Effector CD8-positive, alpha-beta T cell (primary cell): ENCODE results near the gene CRYBG1.

Experiments
- DNase-seq: peaks from one replicate; lab custom pipeline; 2025; lab: John Stamatoyannopoulos, UW

Gene CRYBG1

DNA sequence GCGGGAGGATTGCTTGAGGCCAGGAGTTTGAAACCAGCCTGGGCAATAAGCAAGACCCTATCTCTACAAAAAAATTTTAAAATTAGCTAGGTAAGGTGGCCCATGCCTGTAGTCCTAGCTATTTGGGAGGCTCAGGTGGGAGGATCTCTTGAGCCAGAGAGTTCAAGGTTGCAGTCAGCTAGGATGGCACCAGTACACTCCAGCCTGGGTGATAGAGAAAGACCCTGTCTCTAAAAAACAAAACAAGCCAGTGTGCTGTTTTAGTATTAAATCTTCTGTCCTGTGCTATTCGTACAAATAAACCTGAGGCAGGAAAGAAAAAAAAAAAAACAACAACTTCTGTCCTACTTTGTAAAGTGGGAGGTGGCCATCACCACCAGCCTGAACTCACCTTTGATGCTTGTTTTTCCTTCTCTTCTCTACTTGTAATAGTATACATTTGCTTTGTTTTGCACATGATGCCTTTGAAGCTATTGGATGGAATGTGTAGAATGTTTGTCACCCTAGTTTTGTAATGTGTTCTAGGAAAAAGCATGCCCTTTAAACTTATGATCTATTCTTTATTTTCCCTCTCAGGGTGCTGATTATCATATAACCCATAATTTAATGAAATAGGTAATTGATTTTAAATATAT lies 102.5 kb downstream of the CRYBG1 start:
- no peak for DNase-seq

DNA sequence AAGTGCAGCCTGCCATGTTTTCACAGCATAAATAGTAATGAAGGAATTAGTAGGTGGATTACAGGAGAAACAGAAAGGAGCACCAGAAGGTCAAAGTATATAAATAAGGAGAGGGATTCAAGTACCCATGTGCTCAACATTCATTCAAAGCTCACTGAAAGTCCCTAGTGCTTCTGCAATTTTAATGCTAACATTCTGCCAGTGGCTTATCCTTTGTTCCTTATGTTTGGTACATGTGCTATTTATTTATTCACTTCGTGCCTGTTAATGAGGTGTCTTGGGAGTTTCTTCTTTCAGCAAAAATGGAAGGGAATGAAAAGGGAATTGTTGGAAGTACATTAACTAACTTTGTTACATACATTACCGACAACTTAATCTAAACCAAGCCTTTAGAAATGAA lies 105.7 kb downstream of the CRYBG1 start:
- DNase-seq, result no peak

DNA sequence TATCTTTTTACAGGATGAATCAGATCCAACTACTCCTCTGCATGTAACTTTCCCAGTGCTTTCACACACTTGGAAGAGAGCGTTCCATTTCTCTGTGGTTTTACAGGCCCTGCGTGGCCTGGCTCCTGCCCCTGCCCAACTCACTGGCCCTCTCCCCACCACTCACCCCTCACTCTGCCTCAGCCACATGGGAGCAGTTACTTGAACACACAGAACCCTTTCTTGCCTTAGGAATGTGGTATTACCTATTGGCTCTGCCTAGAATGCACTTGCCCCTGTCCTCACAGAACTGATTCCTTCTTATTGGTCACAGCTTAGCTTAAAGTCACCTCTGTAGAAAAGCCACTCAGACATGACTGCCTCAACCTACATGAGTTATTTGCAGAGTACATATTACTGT lies 108.4 kb downstream of the CRYBG1 start:
- DNase-seq, result no peak

DNA sequence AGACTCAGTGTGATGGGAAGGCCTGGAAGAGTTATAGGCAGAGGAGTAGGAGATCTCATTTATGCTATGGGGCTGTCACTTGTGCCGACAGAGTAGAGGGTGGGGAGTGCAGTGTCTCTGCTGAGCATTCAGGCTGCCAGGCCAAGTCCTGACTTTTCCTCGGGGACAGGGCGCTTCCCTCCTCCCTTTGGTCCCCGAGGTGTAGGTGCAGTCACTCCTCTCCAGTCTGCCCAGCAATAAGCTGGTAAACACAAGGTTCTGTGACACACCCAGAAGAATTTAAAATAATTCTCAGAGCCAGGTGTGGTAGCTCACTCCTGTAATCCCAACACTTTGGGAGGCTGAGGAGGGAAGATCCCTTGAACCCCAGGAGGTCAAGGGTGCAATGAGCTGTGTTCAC lies 109.4 kb downstream of the CRYBG1 start:
- no peak for DNase-seq

DNA sequence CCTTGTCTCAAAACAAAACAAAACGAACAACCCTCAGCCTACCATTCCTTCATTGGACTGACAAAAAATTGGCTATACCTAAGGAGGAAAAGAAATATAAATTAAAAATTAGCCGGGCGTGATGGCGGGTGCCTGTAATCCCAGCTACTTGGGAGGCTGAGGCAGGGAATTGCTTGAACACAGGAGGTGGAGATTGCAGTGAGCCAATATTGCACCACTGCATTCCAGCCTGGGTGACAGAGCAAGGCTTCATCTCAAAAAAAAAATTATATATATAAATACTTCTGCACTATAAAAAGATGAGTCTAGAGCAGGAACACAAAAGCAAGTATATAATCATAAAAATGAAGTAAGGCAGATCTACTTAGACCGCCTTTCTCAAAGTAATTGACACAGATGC lies 109.8 kb downstream of the CRYBG1 start:
- DNase-seq, result no peak

DNA sequence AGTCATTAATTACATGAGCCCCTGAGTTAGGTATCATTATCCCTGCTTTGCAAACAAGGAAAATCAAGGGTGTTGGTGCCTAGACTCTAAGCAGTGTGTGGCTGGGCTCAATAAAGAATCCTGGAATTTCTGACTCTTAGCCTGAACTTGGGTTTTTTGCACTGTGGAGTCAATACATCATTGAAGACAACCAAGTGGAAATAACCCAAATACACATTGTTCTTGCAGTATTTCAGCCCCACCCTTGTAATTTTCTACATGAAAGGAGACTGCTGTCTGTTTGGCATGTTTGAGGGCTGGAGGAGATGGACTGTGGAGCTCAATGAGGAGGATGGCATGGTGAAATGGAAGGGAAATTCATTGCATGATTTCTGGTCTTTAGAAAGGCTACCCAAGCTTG lies 110.3 kb downstream of the CRYBG1 start:
- DNase-seq, result no peak

DNA sequence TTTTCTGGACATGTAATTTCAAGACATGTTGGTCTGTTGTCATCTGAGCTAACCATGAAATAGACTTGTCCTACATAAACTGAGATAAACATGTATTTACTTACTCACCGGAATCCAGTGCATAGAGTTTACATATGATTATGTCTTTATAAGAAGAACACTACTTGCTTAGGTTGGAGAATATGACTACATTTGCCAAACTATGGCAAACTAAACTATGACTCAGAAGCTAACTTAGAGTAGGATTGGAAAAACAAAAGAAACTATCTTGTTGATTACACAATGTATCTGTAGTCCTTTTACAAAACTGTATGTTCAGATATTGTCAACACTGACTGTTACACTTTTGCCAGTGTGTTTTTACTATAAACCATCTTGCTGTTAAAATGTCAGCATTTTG lies 113.3 kb downstream of the CRYBG1 start:
- no peak for DNase-seq

DNA sequence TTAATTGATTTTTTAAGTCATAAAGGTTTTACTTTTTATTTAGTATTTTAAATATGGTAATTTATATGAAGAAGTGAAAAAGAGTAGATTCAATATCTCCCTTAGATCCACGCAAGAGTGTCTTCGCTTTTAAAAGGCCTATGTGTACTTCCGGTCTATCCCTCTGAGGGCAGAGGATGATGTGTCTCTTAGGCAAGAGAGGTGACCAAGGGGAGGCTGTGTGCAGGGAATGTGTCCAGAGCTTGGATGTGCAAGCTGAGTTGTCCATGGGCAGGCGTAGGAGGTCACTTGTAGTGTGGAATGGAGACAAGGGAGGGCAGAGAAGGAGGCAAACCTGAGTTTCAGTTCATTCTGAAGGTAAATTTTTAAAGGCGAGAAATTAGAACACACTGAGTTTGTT lies 113.9 kb downstream of the CRYBG1 start:
- DNase-seq, result no peak

DNA sequence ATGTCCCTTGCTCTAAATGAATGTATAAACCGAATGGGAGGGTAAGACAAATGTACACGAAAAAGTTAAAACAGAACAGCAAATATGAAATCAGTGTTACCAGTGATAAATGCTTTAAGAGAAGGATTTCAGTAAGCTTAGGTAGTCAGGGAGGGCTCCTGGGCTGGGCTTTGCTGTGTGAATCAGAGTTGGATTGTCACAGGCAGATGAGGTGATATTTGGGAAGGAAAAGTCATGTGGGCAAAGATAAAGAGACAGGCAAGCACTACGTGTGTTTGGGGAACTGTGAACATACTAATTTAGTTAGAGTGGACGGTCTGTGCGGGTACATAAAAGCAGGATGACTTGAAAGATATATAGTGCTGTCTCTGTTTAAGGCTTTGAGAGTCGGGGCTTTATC lies 114.8 kb downstream of the CRYBG1 start:
- no peak for DNase-seq

DNA sequence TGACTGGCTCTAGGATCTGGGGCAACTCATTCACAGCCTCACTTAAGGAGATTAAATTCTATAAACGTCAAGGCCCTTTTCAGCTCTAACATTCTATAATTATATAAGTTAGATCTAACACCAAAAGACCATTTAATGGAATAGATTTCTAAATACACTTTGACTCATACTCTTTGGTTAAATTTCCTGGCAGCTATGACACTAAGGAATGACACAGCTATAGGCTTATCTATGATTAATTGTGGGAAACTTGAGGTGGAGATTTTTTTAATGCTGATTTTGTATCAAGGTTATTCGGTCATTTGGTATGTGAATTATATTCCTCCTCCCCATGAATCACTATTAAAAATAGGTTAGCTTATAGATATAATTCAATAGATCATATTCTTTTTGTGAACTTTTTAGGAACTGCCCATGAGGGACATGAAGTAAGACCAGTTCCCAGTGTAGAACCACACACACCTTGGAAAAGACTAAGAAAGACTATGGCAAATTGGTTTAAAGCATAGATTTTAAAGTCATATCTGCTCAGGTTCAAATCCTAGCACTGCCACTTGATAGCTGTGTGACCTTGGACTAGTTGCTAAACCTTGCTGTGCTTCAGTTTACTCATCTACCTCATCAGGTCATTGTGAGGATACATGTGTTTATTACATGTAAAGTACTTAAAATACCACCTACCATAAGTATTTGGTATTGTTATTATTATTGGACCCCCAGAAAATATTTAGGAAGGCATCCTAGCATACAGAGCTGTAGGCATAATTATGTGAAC lies 116.0 kb downstream of the CRYBG1 start:
- DNase-seq, result no peak

DNA sequence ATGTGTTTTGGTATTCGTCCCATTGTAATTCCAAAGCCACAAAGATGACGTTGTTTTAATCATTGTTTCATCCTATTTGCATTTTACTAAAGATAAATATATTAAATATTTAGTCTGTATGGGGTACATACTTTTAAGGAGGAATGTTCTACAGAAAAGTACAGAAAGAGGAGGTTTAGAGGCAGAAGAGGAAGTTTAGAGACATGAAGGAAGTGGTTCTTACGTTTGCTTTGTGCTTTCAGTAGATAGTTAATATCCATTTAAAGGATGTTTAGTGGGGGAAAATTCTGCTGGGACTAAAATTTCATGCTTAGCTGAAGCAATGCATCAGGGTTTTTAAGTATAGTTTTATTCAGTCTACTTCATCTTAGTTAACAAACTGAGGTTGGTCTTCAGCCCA lies 116.6 kb downstream of the CRYBG1 start:
- no peak for DNase-seq

DNA sequence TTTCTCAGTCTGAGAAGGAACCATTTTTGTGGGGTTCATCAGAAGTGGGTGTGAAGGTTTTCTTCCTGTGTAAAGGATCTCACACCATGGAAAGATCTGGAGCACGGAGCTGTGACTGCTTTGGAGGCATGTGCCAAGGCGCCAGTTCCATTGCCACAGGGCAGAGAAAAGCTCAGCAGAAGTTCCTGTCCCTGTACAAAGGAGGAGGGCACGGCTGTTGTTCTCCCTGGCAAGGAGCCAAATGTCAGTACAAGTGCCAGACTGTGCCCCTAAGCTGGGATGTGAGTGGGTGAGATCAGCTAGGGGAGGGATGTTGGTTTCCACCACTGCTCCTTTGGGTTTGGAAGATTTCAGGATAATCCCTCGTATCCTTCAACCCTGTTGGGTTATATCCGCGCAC lies 117.3 kb downstream of the CRYBG1 start:
- DNase-seq, result no peak

DNA sequence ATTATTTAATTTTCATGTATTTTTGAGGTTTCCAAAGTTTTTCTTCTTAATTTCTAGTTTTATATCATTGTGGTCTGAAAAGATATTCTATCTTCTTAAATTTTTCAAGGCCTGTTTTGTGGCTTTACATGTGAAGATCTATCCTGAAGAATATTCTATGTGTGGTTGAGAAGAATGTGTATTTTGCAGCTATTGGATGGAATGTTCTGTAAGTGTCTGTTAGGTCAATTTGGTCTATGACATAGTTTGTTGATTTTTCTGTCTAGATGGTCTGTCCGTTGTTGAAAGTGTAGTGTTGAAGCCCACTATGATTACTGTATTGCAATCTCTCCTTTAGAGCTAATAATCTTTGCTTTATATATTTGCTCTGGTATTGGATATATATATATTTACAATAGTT lies 125.7 kb downstream of the CRYBG1 start:
- no peak for DNase-seq

DNA sequence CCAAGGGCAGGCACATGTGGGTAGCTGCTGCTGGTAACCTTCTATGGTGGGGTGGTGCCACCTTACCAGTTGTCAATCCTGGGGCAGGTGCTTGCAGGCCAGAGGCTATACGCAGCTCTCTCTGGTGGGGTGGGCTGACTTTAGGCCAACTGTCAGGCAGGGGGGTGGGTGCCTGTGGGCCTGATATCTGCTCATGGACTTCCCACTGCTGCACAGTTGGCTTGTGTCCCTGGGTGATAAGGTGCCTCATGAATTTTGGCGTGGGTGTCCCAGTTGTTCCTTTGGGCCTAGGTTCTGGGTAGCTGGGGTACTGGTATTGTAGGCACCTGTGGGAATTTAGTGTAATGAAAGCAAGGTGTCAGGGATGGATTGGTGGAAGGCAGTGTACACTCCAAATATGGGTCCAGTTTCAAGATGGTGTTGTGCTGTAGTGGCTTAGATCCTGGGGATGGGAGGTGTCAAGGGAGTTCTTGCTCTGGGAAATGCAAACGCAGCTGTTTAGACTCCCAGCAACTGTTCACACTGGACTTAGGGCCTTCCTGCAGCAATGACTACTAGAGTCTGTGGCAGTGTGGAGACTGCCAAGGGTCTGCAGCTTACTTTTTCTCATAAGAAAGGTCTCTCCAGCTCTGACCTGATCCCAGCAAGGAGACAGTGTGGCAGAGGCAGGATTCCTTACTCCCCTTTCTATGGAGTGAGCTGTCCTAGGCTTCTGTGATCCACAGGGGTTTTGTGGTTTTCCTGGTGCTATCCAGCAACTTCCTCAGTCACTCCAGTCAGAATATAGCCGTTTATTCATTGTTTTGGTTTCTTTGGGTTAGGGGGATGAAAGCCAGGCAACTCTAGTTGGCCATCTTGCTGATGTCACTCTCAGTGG lies 128.2 kb downstream of the CRYBG1 start:
- no peak for DNase-seq

DNA sequence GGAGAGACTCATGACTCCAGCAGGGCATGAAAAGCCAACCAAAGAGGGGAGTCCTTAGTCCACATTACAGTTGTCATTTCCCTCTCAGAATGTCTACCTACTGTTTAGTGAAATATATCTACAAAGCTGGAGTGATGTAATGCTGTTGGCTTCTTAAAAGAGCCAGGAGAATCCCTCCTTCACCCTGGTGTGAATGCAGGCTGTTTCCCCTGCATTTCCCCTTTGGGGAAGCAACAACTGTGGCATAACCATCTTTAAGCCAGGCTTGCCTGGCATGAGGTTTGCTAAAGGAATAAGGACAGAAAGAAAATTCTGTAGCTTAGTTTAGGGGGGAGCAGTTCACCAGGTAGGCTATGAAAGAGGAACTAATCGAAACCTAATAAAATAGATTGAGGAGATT lies 129.5 kb downstream of the CRYBG1 start:
- no peak for DNase-seq

DNA sequence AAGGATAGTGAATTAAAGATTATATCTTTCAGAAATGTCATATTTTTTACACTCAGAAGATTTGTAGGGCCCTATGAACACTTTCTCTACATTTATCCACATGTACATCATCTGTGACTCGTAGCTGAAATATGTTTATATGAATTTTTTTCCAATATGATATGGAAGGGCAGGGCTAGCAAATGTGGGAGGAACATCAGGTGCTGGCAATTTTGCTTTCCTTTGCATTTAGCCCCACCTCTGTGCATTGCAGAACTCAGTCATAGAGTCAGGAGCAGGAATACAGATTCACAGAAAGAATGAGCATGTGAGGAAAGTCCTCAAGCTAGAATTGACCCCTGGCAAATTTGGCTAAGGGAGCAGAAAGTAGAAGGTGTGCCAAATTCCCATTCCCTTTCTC lies 129.9 kb downstream of the CRYBG1 start:
- DNase-seq, result no peak

DNA sequence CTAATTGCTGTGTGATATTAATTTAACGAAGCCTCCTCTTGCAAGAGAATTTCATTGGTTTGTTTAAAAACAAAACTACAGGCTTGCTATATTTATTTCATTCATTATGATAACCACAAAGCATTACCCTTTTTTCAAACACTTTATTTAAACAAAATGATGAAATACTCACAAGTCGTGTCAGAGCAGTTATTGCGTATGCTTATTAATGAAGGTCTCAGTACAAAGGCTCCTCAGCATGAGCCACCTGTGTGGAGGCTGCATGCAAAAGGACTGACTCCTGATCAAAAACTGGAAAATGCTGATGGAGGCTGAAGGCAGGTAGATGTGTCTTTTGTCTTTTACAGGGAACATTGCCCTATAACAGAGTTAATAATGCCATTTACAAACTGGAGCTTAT lies 130.5 kb downstream of the CRYBG1 start:
- DNase-seq, result no peak

DNA sequence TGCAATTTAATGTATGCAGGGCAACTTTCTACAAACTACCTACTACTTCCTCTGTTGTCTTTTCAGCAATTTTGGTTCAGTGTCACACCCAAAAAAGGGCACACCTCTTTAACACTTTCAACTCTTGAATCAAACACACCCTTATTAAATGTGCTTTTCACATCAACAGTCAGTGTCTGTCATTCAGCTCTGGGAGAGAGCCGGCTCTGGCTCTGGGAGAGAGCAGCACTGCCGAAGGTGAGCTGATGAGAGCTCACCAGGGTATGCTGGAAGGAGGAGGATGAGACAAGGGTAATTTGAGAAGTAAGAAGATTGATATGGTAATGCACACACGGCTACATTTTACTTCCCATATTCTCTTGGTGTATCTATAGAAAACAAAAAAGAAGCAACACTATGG lies 134.5 kb downstream of the CRYBG1 start:
- no peak for DNase-seq

DNA sequence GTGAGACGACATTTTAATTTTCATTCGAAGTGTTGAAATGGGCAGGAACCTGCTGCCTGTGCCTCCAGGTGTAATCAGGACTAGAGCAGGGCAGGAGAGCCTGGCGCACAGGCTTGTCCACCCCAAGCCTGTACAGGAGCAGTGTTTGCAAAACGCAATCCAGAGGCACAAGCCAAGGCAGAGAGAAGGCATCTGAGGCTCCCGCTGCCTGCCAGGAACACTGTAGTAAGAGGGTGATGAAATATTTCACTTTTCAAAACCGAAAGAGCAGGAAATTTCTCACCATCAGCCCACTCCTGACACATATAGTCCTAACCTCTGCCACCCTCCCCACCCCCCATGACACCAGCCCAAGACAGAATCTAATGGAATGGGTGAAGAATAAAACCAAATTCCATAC lies 136.3 kb downstream of the CRYBG1 start:
- DNase-seq, result no peak

DNA sequence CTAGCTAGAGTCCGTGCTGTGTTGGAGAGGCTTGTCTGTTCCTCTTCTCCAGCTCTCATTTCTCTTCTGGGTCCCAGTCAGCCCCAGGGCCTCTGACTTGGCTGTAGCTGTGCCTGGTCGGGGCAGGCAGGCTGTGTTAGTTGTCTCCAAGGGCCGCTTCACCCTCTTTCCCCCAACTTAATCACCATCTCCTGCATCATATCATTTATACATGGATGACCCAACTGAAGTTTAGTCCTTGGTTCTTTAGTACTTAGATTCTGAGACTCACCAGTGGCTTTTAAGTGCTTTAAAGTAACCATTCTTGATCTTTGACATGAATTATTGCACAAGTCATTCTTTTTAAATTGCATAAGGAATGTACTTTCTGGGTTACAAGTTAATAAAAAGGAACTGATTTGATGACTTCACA lies 141.4 kb downstream of the CRYBG1 start:
- DNase-seq, result no peak

DNA sequence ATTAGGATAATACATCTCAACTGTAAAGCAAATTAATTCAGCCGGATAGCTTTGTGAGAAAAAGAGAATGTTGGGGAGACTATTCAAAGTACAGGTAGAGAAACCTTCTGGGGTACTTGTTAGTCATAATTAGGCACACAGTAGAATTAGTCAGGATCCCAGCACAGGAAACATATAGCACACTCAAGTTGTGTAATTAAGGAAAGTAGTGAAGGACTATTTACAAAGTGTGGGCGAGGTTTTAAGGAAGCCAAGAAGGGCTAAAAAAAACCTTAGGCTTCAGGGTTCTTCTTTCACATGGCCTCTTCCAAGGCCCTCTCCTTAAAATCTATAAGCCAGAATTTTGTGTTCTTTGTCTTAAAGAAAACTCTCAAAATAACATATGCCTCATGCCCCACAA lies 142.0 kb downstream of the CRYBG1 start:
- DNase-seq, result no peak

DNA sequence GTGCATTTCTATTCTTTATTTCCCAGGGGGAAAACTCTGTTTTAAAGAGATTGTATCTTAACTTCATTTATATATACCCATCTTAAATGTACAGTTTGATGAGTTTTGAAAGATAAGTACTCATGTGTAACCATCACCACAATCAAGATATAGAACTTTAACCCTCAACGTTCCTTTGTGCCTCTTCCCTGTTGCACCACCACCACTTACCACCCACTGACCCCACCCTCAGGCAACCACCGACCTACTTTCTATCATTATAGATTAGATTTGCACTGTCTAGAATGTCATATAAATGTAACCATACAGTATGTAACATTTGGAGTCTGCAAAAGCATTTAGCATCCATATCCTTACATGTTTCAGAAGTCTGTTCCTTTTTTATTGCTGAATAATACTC lies 147.8 kb downstream of the CRYBG1 start:
- no peak for DNase-seq

DNA sequence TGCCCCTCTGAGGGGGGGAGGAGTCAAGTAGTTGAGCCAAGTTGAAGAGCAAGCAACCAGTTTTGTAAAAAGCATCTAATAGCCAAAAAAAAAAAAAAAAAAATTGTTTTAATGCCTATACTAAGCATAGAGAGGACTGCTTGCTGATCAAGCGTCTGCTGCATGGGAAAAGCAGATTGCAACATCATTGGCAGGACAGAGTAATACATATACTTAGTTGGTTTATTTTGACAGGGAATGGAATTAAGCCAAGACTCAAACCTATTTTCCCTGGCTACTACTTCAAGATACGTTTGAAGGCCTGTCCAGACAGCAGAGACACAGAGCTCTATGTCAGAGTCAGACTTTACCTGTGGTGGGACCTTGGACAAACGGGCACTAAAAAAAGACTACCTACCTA lies 148.3 kb downstream of the CRYBG1 start:
- no peak for DNase-seq
